Measurements from ENCODE around the gene ABLIM2. TPM values are rescaled to one million over a fixed set of nuclear protein-coding genes. Genes with fewer than 3 reads are reported as not detected.

The ABLIM2 gene
- total and polyA plus RNA-seq, 2 of the 13 experiments (the other 11 are each of a cell fraction or from before 2014, with no cell fraction given) = 0.20 to 0.37 TPM

GRCh38 chr4:8159537-8160232 is 1.1 kb upstream of the ABLIM2 start:
- H3K9me3 ChIP-seq (ENCODE audit: low read length) = no peaks in the 10 kb centered on the region
- peak overlapping the region; percentile 43 to 76 (median 75) for H3K4me3 ChIP-seq (replicated peaks in 1 of 3; ENCODE audit: insufficient read depth in 1 of 3, low read depth in 2 of 3, low read length in 3 of 3)
- ATAC-seq (no peak), FAIRE-seq (no peak), DNase-seq (ENCODE audit: low spot score) (no peak)
- H3K4me1 ChIP-seq (ENCODE audit: insufficient read depth, low read length) = peaks cover 7% of the 10 kb centered on the region; the same call in 1 of the 2 replicates
- WGBS (ENCODE audit: low lambda C conversion rate) = 23% methylated on average over 11 of the region's 13 CpGs
- no peaks in the 10 kb centered on the region for H3K36me3 ChIP-seq (replicated peaks in 1 of 2; ENCODE audit: control insufficient read depth in 1 of 2, insufficient read depth in 2 of 2, low read length in 2 of 2)
- ChIA-PET POLR2A (no interaction called here), CTCF (ENCODE audit: low intra/inter-chr PET ratio, low total read pairs) (no interaction called here)
- peak overlapping the region; percentile 27; the same call in 1 of the 2 replicates for H3K9ac ChIP-seq (ENCODE audit: insufficient read depth, low read depth, low read length)
- in situ Hi-C loops (cut with HindIII; ENCODE audit: extremely low pct_ligation_motif_present, low pct_unique_long_range_greater_than_20kb) = loop anchor here (10.0 kb wide), 1 partner anchor 245 kb away; no protein-coding TSS in a partner anchor
- H4K20me1 ChIP-seq (ENCODE audit: insufficient read depth, low read length) = no peaks in the 10 kb centered on the region
- BruUV-seq (replicated peaks) = no TSS peak
- intact Hi-C loops (cut with micrococcal nuclease; ENCODE audit: unreplicated experiment) = no loop called here
- peak overlapping the region; percentile 100 for H3K4me2 ChIP-seq (ENCODE audit: low read depth, low read length)
- no peak overlapping the region for H3K27ac ChIP-seq (ENCODE audit: extremely low read length, insufficient read depth, low read length)
- H2AFZ ChIP-seq (ENCODE audit: low read length) = no peak overlapping the region
- H3K27me3 ChIP-seq (ENCODE audit: control insufficient read depth in 1 of 2, insufficient read depth in 2 of 2, low read length in 2 of 2) = peaks cover 11 to 66% of the 10 kb centered on the region in 2 experiments
- H3K79me2 ChIP-seq (ENCODE audit: insufficient read depth, low read length) = no peaks in the 10 kb centered on the region
- TF ChIP-seq MTA1 (CRISPR knock-in tag; IDR thresholded peaks at IDR 0.05; ENCODE audit: borderline replicate concordance) = no peak
- peak; percentile 5; the same call in 1 of the 2 replicates for TF ChIP-seq ZNF605 (CRISPR knock-in tag; IDR thresholded peaks at IDR 0.05)
- no peak for TF ChIP-seq FOXO1 (CRISPR knock-in tag; IDR thresholded peaks at IDR 0.05)
- no peak for TF ChIP-seq ZBTB7A (CRISPR knock-in tag; IDR thresholded peaks at IDR 0.05)
- no peak for TF ChIP-seq CBX5 (CRISPR knock-in tag; IDR thresholded peaks at IDR 0.05; ENCODE audit: borderline replicate concordance)
- TF ChIP-seq MTF2 (CRISPR knock-in tag; IDR thresholded peaks at IDR 0.05; ENCODE audit: borderline replicate concordance) = peak; percentile 8
- TF ChIP-seq HNRNPLL (IDR thresholded peaks at IDR 0.05; ENCODE audit: low read depth, low read length, poor library complexity, severe bottlenecking) = no peak

All from HepG2 (cell line).